Lower lobe of right lung (tissue), 2 donors: ENCODE measurements around the gene NTN5. TPM values are rescaled to one million over a fixed set of nuclear protein-coding genes. Genes with fewer than 3 reads are reported as not detected.
A peak's percentile ranks its signal among the peaks of the same experiment; 100 is the strongest.

Experiments
- ATAC-seq, 2 donors: fragments of 200-7000 bp; cut with Tn5 transposase; one replicate each; pipeline ENCODE4 v1.9.1; 2020 to 2022; ENCODE audit warnings: mild to moderate bottlenecking in 2 of 2, moderate library complexity in 2 of 2
- DNase-seq: peaks from one replicate; pipeline ENCODE4 v3.0.0-alpha.2; 2020
- H3K27ac ChIP-seq: fragments of 200-600 bp; one replicate; pipeline ENCODE4 v1.8.0; 2022
- H3K27me3 ChIP-seq: fragments of 200-600 bp; one replicate; pipeline ENCODE4 v1.8.0; 2022; ENCODE audit warnings: low read depth
- H3K36me3 ChIP-seq: fragments of 200-600 bp; one replicate; pipeline ENCODE4 v1.8.0; 2022; ENCODE audit warnings: mild to moderate bottlenecking
- H3K4me1 ChIP-seq: fragments of 200-600 bp; one replicate; pipeline ENCODE4 v1.8.0; 2022
- H3K4me3 ChIP-seq: fragments of 200-600 bp; one replicate; pipeline ENCODE4 v1.8.0; 2022; ENCODE audit warnings: mild to moderate bottlenecking
- H3K9me3 ChIP-seq: fragments of 200-600 bp; one replicate; pipeline ENCODE4 v1.8.0; 2022
- intact Hi-C: fragments of 100-400 bp; cut with DNase I; formaldehyde crosslinking; loops from one replicate; pipeline ENCODE4 v1.11.0; 2022
- long read RNA-seq: library from polyadenylated mRNA; unstranded; transcript quantifications from one replicate; pipeline ENCODE4 v2.0.0, GENCODE V29; 2021
- total RNA-seq: library from RNA; stranded (reverse); fragmentation: NEBNext Ultra II Directional; extraction: Animal tissue kit (Norgen Biotek cat#: 25700); gene quantifications from one replicate; pipeline ENCODE4 v1.2.1, GENCODE V29; 2021
- TF ChIP-seq, protein P1 (sequence below): fragments of 200-600 bp; IDR thresholded peaks from one replicate; pipeline ENCODE4 v1.8.0; 2022; ENCODE audit warnings: antibody characterized with exemption, mild to moderate bottlenecking
- donor health status: DM: no; HTN: yes; CAD: no; lungs with severe emphysema.

The NTN5 gene, protein sequence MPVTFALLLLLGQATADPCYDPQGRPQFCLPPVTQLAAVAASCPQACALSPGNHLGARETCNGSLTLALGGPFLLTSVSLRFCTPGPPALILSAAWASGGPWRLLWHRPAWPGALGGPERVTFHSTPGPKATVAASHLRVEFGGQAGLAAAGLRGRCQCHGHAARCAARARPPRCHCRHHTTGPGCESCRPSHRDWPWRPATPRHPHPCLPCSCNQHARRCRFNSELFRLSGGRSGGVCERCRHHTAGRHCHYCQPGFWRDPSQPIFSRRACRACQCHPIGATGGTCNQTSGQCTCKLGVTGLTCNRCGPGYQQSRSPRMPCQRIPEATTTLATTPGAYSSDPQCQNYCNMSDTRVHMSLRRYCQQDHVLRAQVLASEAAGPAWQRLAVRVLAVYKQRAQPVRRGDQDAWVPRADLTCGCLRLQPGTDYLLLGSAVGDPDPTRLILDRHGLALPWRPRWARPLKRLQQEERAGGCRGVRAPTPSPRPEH
- total RNA-seq: 0.24 TPM
- long read RNA-seq: 0 reads

DNA sequence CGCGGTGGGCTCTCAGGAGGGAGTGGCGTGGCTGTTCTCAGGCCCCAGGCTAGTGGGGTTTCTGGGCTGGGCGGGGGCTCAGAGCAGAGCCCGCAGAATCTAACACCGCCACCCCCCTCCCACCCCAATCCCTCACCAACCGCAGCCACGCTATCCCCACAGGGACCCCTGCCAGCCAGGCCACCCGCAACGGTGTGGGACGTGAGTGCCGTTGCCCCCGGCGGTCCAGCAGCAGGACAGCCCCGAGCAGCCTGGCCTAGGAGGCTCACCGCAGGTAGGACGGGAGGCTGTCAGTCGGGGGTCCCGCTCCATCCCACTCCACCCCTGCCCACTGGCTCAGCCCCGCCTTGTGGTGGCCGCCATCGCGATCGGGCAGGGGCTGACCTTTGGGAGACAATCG lies at the start of gene NTN5:
TSS of gene NTN5 (minus strand) at position 24 of the 400 bp plus-strand sequence. CDS start 2,031 bp downstream, outside the sequence.
- no peak for DNase-seq
- intact Hi-C loops: no loop called here
- Histone ChIP-seq H3K9me3 (no peaks in the 10 kb centered on the region), H3K27ac (no peak within 1 kb of the TSS), H3K36me3 (no peaks in the 10 kb centered on the region), H3K27me3 (no peaks in the 10 kb centered on the region), H3K4me1 (peaks cover 9% of the 10 kb centered on the region), H3K4me3 (no peak within 1 kb of the TSS)
- TF ChIP-seq, protein P1, sequence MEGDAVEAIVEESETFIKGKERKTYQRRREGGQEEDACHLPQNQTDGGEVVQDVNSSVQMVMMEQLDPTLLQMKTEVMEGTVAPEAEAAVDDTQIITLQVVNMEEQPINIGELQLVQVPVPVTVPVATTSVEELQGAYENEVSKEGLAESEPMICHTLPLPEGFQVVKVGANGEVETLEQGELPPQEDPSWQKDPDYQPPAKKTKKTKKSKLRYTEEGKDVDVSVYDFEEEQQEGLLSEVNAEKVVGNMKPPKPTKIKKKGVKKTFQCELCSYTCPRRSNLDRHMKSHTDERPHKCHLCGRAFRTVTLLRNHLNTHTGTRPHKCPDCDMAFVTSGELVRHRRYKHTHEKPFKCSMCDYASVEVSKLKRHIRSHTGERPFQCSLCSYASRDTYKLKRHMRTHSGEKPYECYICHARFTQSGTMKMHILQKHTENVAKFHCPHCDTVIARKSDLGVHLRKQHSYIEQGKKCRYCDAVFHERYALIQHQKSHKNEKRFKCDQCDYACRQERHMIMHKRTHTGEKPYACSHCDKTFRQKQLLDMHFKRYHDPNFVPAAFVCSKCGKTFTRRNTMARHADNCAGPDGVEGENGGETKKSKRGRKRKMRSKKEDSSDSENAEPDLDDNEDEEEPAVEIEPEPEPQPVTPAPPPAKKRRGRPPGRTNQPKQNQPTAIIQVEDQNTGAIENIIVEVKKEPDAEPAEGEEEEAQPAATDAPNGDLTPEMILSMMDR: no peak
- ATAC-seq: no peak

DNA sequence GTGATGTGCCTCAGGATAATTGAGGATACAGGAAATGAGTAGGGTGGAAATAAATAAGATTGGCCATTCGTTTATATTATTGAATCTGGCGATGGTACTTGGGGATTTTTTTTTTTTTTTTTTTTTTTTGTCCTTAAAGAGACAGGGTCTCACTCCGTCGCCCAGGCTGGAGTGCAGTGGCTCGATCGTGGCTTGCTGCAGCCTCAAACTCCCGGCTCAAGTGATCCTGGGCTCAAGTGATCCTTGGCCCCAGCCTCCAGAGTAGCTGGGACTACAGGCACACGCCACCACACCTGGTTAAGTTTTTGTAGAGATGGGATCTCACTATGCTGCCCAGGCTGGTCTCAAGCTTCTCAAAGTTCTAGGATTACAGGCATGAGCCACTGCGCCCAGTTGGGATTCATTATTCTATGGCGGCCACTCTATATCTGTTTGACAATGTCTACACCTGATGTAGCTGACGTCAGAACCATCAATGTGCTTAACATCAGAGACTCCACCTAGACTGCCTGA lies 49.4 kb upstream of the NTN5 start:
- intact Hi-C loops: no loop called here
- Histone ChIP-seq H3K27me3 (no peaks in the 10 kb centered on the region), H3K4me3 (no peak overlapping the region), H3K36me3 (peaks cover 16% of the 10 kb centered on the region), H3K4me1 (peaks cover 66% of the 10 kb centered on the region), H3K27ac (peak overlapping the region; percentile 31), H3K9me3 (no peaks in the 10 kb centered on the region)
- no peak for ATAC-seq
- TF ChIP-seq, protein P1: no peak
- no peak for DNase-seq

DNA sequence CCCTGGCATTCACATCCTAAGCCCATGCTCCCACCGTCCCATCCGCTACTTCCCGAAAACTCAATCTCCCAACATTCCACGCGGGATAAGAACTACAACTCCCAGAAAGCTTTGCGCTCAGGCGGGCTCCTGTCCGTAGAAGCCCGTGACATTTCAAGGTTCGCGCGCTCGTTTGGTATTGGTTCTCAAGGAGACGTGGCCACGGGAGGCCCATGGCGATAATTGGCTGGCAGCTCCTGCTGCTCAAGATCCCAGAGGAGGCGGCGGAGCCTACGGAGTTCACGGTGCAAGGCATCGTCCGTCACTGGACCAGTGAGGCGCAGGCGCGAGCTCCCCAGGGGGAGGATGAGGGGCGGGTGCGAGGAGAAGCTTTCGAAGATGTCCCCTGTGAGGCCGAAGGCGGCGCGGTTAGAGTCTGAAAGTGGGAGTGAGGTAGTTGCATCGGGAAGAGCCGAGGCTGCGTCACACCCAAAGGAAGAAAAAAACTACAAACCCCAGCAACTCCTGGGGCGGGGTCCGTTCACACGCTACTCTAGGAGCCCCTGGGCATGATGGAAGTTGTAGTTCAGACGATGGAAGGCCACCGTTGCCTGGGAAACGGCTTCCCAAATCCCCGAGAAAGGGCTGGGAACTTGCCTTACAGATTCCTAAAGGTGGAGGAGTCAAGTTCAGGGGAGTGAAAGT lies 47.9 kb upstream of the NTN5 start:
- TF ChIP-seq, protein P1: no peak
- intact Hi-C loops: no loop called here
- H3K36me3 ChIP-seq: peaks cover 16% of the 10 kb centered on the region
- peak overlapping the region; percentile 88 for H3K27ac ChIP-seq
- peak; percentile 94 to 95 for ATAC-seq
- H3K4me3 ChIP-seq: peak overlapping the region; percentile 61
- H3K27me3 ChIP-seq: no peaks in the 10 kb centered on the region
- peaks cover 67% of the 10 kb centered on the region for H3K4me1 ChIP-seq
- H3K9me3 ChIP-seq: no peaks in the 10 kb centered on the region
- DNase-seq: peak; percentile 99

DNA sequence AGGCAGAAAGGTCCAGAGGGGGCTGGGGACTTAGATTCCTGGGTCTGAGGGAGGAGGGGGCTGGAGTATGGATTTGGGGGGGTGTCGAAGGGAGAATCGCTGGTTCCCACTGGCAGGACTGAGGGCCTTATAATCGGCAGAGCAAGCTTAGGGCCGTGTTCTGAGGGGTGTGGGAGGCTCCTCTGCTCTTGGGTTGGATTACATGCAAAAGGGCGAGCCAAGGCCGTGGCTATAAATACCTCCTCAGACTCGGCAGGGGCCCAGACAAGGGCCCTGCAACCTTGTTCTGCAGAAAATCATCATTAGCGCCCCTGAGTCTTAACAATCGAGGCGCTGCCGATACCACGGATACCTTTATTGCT lies 47.4 kb upstream of the NTN5 start:
- no peak for DNase-seq
- Histone ChIP-seq H3K36me3 (peaks cover 16% of the 10 kb centered on the region), H3K9me3 (no peaks in the 10 kb centered on the region), H3K4me1 (peaks cover 67% of the 10 kb centered on the region), H3K4me3 (peak overlapping the region; percentile 61), H3K27ac (peak overlapping the region; percentile 88), H3K27me3 (no peaks in the 10 kb centered on the region)
- no peak for ATAC-seq
- TF ChIP-seq, protein P1: no peak
- intact Hi-C loops: no loop called here

DNA sequence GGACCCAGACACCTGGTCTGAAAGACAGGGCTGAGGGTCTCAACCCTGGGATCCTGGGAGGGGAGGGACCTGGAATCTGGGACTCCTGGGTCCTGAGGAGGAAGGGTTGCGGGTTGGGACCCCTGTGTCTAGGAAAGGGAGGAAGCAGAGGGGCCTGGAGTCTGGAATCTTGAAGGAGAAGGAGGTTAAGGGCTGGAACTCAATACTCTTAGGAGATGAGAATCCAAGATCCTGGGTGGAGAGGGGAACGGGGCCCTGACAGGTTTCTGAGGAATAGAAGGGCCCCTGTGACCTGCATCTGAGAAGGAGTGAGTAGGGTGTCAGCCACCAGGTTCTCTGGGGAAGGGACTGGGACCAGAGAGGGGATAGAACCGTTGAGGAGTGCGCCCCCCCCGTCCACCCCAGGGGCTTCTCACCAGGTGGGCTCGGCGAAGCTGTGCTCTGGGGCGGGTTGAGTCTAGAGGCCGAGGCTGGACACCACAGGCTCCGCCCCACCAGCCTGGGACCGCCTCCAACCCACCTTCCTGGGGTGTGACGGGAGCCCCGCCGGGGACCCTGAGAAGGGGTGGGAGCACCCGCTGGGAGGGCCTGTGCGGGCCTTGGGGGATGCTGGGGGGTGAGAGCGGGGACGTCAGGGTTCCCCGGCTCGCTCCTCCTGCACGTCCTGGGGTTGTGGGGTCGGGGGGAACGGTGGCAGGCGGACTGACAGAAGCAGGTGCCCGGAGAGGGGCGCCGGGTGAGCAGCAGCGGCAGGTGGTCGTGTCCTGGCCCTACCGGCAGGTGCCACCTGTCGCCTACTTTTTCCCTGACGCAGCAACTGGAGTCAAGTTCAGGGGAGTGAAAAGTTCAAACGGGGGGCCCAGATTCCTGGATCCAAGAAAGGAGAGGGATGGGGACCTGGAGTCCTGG lies 46.7 kb upstream of the NTN5 start, which contains the start of gene MAMSTR:
TSS of gene MAMSTR (minus strand) at position 463 of the 909 bp plus-strand sequence. CDS start 694 bp downstream, outside the sequence.
- Histone ChIP-seq H3K9me3 (no peaks in the 10 kb centered on the region), H3K4me3 (peak within 1 kb of the TSS; percentile 61), H3K27me3 (no peaks in the 10 kb centered on the region), H3K27ac (peak within 1 kb of the TSS; percentile 88), H3K36me3 (peaks cover 16% of the 10 kb centered on the region), H3K4me1 (peaks cover 66% of the 10 kb centered on the region)
- DNase-seq: peak; percentile 55
- intact Hi-C loops: no loop called here
- no peak for ATAC-seq
- TF ChIP-seq, protein P1: no peak
